ENCODE data around the gene MAPRE2.

DNA sequence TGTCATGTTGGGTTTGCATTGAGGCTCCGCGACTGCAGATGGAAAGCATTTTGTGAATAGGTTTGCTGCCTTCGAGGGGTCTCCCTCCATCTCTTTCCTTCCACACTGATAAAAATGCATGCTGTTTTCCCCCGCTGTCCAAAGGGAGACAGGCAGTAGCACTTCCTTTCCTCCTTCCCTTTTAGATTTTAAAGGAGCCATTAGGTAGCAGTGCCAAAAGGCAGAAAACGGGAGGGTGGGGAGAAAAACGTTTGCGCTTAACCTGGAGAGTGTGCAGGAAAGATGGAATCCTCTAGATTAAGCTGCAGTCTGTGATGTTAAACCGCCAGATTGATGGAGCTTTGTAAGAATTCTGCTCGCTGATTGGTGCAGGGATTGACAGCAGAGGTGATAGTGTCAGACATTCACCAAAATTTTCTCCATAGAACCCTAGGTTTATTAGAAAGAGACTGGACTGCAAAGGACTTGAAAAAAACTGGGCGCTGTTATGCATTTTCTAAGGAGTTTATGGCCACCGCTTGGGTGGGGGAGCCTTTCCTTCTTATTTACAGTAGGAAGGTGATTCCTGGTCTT, 688 bp downstream of the MAPRE2 start:
- no peak for TF ChIP-seq POLR2A (IDR thresholded peaks at IDR 0.05)
- TF ChIP-seq, protein P1, sequence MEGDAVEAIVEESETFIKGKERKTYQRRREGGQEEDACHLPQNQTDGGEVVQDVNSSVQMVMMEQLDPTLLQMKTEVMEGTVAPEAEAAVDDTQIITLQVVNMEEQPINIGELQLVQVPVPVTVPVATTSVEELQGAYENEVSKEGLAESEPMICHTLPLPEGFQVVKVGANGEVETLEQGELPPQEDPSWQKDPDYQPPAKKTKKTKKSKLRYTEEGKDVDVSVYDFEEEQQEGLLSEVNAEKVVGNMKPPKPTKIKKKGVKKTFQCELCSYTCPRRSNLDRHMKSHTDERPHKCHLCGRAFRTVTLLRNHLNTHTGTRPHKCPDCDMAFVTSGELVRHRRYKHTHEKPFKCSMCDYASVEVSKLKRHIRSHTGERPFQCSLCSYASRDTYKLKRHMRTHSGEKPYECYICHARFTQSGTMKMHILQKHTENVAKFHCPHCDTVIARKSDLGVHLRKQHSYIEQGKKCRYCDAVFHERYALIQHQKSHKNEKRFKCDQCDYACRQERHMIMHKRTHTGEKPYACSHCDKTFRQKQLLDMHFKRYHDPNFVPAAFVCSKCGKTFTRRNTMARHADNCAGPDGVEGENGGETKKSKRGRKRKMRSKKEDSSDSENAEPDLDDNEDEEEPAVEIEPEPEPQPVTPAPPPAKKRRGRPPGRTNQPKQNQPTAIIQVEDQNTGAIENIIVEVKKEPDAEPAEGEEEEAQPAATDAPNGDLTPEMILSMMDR (IDR thresholded peaks at IDR 0.05), result no peak
